CD4-positive, alpha-beta memory T cell (primary cell): Measurements from ENCODE around the gene KCNA5. TPM values are rescaled to one million over a fixed set of nuclear protein-coding genes. Genes with fewer than 3 reads are reported as not detected.

Experiments
- CTCF ChIA-PET: fragments of 350-600 bp; sonication (Branson Sonifier 250); formaldehyde crosslinking; loops from one replicate; lab custom pipeline; 2021; ENCODE audit warnings: inconsistent platforms; ENCODE audit not compliant: partially characterized antibody; lab: Charles Lee
- POLR2A ChIA-PET: fragments of 350-600 bp; sonication (Branson Sonifier 250); formaldehyde crosslinking; loops from one replicate; lab custom pipeline; 2021; ENCODE audit not compliant: partially characterized antibody; lab: Charles Lee
- DNase-seq, 5 donors: peaks; one replicate each; pipeline versions ENCODE4 v3.0.0 to v3.0.0-alpha.2; 2020 to 2022; ENCODE audit warnings: mixed read lengths in 1 of 5
- H3K27ac ChIP-seq: one replicate; pipeline ENCODE4 v1.7.0; 2013; ENCODE audit warnings: low read depth, low read length
- H3K27me3 ChIP-seq: 2 replicates; pipeline ENCODE4 v1.7.0; 2013; ENCODE audit warnings: mild to moderate bottlenecking, low read length, moderate library complexity; ENCODE audit not compliant: insufficient read depth
- H3K36me3 ChIP-seq: 2 replicates; pipeline ENCODE4 v1.7.0; 2013; ENCODE audit warnings: mild to moderate bottlenecking, low read length, moderate library complexity; ENCODE audit not compliant: insufficient read depth
- H3K4me1 ChIP-seq: 2 replicates; pipeline ENCODE4 v1.7.0; 2013; ENCODE audit warnings: mild to moderate bottlenecking, low read length, moderate library complexity; ENCODE audit not compliant: insufficient read depth
- H3K4me3 ChIP-seq, 2 donors: one replicate each; pipeline ENCODE4 v1.7.0; 2013; ENCODE audit warnings: low read length in 2 of 2, mild to moderate bottlenecking in 1 of 2
- H3K9me3 ChIP-seq, 2 donors: one replicate each; pipeline ENCODE4 v1.7.0; 2013; ENCODE audit warnings: low read length in 2 of 2, control low read depth in 1 of 2; ENCODE audit not compliant: control insufficient read depth in 1 of 2
- H3K27ac Mint-ChIP-seq, 7 donors: one replicate each; pipeline ENCODE4 v1.8.0; 2020 to 2021; ENCODE audit warnings: mixed read lengths in 7 of 7, mild to moderate bottlenecking in 6 of 7, inconsistent platforms in 3 of 7, moderate library complexity in 3 of 7
- H3K27me3 Mint-ChIP-seq, 2 donors: one replicate each; pipeline ENCODE4 v1.8.0; 2020 to 2021; ENCODE audit warnings: mixed read lengths in 2 of 2
- H3K36me3 Mint-ChIP-seq, 2 donors: one replicate each; pipeline ENCODE4 v1.8.0; 2020 to 2021; ENCODE audit warnings: mixed read lengths in 2 of 2, inconsistent platforms in 1 of 2, mild to moderate bottlenecking in 1 of 2
- H3K4me1 Mint-ChIP-seq, 4 donors: one replicate each; pipeline ENCODE4 v1.8.0; 2020 to 2021; ENCODE audit warnings: mixed read lengths in 4 of 4, mild to moderate bottlenecking in 1 of 4
- H3K4me3 Mint-ChIP-seq, 8 donors: one replicate each; pipeline ENCODE4 v1.8.0; 2020 to 2021; ENCODE audit warnings: mixed read lengths in 8 of 8, mild to moderate bottlenecking in 7 of 8, moderate library complexity in 6 of 8, inconsistent platforms in 3 of 8
- H3K9me3 Mint-ChIP-seq, 8 donors: one replicate each; pipeline ENCODE4 v1.8.0; 2020 to 2021; ENCODE audit warnings: mixed read lengths in 8 of 8, mild to moderate bottlenecking in 5 of 8, inconsistent platforms in 3 of 8, moderate library complexity in 1 of 8
- intact Hi-C: fragments of 100-400 bp; cut with micrococcal nuclease; formaldehyde crosslinking; loops from one replicate; pipeline ENCODE4 v1.15.1; 2023
- polyA plus RNA-seq, 2 donors: library from polyadenylated mRNA; unstranded; fragments of 300-500 nt; fragmentation: Illumina TruSeq; gene quantifications; one replicate each; pipeline ENCODE4 v1.2.3, GENCODE V29; 2021
- total RNA-seq, 2 experiments: library from RNA; stranded (reverse); gene quantifications; one replicate each; pipeline ENCODE4 v1.2.3, GENCODE V29; 2021

Gene KCNA5
- total and polyA plus RNA-seq, 4 experiments from 2014 or later = not detected

DNA sequence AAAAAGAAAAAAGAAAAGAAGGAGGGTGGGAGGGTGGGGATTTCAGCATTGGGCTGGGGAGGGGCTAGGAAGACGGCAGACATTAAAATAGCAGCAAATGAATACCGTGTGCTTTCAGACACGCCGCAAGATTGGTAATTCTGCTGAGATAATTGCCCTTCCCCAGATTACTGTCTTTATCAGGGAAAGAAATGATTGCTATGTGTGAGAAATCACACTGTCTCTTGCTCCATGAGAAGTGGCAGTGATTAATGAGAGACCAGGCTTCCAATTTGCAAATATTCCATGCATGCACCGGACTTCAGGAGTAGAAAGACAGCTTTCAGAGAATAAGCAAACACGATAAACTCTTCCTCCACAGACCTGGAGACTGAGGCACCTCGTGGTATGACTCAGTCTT, 7.6 kb upstream of the KCNA5 start:
- no peak overlapping the region for H3K4me3 ChIP-seq
- Mint-ChIP-seq H3K36me3 (no peaks in the 10 kb centered on the region), H3K4me3 (no peak overlapping the region), H3K9me3 (no peaks in the 10 kb centered on the region), H3K4me1 (peaks cover 0 to 1% (median 0%) of the 10 kb centered on the region in 4 donors), H3K27me3 (peaks cover 9 to 15% of the 10 kb centered on the region in 2 donors), H3K27ac (no peak overlapping the region)
- no peak overlapping the region for H3K27ac ChIP-seq
- no peaks in the 10 kb centered on the region for H3K9me3 ChIP-seq
- CTCF ChIA-PET = no interaction called here
- H3K36me3 ChIP-seq = no peaks in the 10 kb centered on the region
- intact Hi-C loops = no loop called here
- no peak for DNase-seq
- H3K4me1 ChIP-seq = no peaks in the 10 kb centered on the region
- no peaks in the 10 kb centered on the region for H3K27me3 ChIP-seq
- POLR2A ChIA-PET = no interaction called here

DNA sequence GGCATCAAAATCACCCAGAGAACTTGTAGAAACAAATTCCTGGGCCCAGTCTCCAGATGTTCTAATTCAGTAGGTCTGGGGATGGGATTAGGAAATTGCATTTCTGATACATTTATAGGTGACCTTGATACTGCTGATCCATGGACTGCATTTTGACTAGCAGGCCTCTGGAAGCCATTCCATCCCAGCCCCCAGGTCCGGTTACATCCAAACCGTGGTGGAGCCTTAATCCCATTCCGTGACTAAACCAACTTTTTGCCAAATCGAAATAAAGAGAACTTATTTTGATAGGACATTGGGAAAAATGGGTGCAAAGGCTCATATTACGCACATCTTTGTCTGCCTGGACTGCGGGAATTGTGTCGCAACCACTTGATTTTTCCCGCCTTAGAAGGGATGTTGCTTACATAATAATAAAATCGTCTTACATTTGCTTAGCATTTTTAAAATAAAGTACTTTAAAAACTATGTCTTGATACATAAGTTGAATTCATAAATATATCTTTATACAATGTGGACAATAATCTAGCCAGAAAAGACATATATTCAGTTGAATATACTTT, 5.8 kb upstream of the KCNA5 start:
- Mint-ChIP-seq H3K27me3 (peaks cover 21 to 25% of the 10 kb centered on the region in 2 donors), H3K36me3 (no peaks in the 10 kb centered on the region), H3K4me3 (no peak overlapping the region), H3K9me3 (no peaks in the 10 kb centered on the region), H3K4me1 (peaks cover 0 to 1% (median 0%) of the 10 kb centered on the region in 4 donors), H3K27ac (no peak overlapping the region)
- ChIA-PET CTCF (no interaction called here), POLR2A (no interaction called here)
- H3K4me1 ChIP-seq = no peaks in the 10 kb centered on the region
- H3K36me3 ChIP-seq = no peaks in the 10 kb centered on the region
- H3K9me3 ChIP-seq = no peaks in the 10 kb centered on the region
- H3K27ac ChIP-seq = no peak overlapping the region
- intact Hi-C loops = no loop called here
- peaks cover 4% of the 10 kb centered on the region for H3K27me3 ChIP-seq
- H3K4me3 ChIP-seq = no peak overlapping the region
- no peak for DNase-seq

DNA sequence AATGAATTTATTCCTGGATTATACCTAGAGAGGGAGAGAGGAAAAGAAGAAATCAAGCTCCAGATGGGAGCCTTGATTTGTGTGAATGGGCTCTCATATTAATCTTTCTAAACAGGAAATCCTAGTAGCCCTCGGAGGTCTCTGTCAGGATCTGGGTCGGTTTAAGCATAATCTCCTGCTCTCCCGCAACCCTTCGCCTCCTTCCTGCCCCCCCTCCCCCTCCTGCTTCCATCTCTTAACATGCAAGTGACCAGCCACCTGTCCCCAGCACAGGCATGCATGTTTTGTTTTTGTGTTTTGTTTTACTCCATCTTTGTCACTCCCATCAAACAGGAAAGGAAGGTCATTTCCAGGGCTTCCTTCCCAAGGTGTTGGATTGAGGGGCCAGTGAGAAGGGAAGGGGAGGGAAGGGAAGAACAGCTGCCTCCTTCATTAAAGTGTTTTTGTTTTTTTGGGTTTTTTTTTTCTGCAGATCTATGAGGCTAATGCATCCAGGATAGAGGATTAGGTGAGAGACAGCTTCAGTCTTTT, 4.8 kb upstream of the KCNA5 start:
- H3K27me3 ChIP-seq = peaks cover 4% of the 10 kb centered on the region
- ChIA-PET CTCF (no interaction called here), POLR2A (no interaction called here)
- DNase-seq = no peak
- no peaks in the 10 kb centered on the region for H3K9me3 ChIP-seq
- Mint-ChIP-seq H3K27me3 (peaks cover 21 to 29% of the 10 kb centered on the region in 2 donors), H3K4me1 (peaks cover 0 to 1% (median 0%) of the 10 kb centered on the region in 4 donors), H3K4me3 (no peak overlapping the region), H3K27ac (no peak overlapping the region), H3K36me3 (no peaks in the 10 kb centered on the region), H3K9me3 (no peaks in the 10 kb centered on the region)
- no peaks in the 10 kb centered on the region for H3K36me3 ChIP-seq
- intact Hi-C loops = no loop called here
- H3K4me1 ChIP-seq = no peaks in the 10 kb centered on the region
- no peak overlapping the region for H3K27ac ChIP-seq
- no peak overlapping the region for H3K4me3 ChIP-seq

DNA sequence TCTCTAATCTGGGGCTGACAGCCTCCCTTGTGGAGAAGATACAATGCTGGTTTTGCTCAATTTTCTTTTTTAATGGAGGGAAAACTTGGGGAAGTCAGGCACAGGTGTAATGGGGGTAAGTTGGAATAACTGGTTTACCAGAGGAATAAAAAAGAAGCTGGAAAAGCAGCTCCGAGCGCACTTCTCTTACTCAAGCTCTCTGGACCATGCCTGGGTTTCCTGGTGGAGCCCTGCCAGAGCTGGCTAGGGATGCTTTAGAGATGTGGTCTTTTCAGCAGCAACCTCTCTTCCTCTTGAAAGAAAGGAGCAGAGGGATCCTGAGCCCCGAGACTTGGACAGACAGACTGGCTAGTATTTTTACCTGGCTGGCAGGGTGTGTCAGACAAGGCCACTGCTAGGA, 3.9 kb upstream of the KCNA5 start:
- Histone ChIP-seq H3K4me1 (no peaks in the 10 kb centered on the region), H3K36me3 (no peaks in the 10 kb centered on the region), H3K9me3 (no peaks in the 10 kb centered on the region), H3K27me3 (peaks cover 4% of the 10 kb centered on the region), H3K27ac (no peak overlapping the region), H3K4me3 (no peak overlapping the region)
- no peak for DNase-seq
- no peaks in the 10 kb centered on the region for H3K9me3 Mint-ChIP-seq
- no peaks in the 10 kb centered on the region for H3K4me1 Mint-ChIP-seq
- POLR2A ChIA-PET = no interaction called here
- peaks cover 21 to 29% of the 10 kb centered on the region in 2 donors for H3K27me3 Mint-ChIP-seq
- no peak overlapping the region for H3K4me3 Mint-ChIP-seq
- intact Hi-C loops = no loop called here
- no peaks in the 10 kb centered on the region for H3K36me3 Mint-ChIP-seq
- CTCF ChIA-PET = no interaction called here
- H3K27ac Mint-ChIP-seq = no peak overlapping the region

DNA sequence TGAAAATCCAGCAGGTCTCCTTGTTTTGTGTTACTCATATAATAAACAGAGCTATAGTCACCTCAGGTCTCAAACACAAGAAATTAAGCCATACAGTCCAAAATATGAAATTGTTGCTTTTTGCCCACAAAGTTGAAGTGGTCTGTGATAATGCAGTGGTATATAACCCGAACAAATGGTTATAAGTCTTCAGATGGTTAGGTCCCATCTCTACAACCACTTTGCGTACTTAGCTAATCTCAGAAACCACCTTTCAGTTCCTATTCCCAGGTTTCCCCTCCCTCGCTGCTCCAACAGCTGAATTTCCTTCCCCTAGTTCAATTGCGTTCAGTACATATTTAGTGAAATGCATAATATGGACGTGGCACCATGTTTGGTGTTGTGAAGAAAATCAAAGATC, 3.3 kb upstream of the KCNA5 start:
- no peaks in the 10 kb centered on the region for H3K4me1 ChIP-seq
- no peaks in the 10 kb centered on the region for H3K36me3 ChIP-seq
- no peaks in the 10 kb centered on the region for H3K36me3 Mint-ChIP-seq
- no peak overlapping the region for H3K4me3 ChIP-seq
- no peak overlapping the region for H3K27ac ChIP-seq
- no peak for DNase-seq
- intact Hi-C loops = no loop called here
- H3K4me1 Mint-ChIP-seq = peaks cover 0 to 3% (median 0%) of the 10 kb centered on the region in 4 donors
- peaks cover 0 to 1% (median 0%) of the 10 kb centered on the region in 8 donors for H3K9me3 Mint-ChIP-seq
- ChIA-PET CTCF (no interaction called here), POLR2A (no interaction called here)
- no peaks in the 10 kb centered on the region for H3K9me3 ChIP-seq
- H3K27me3 ChIP-seq = peaks cover 4% of the 10 kb centered on the region
- H3K27me3 Mint-ChIP-seq = peaks cover 21 to 32% of the 10 kb centered on the region in 2 donors
- H3K4me3 Mint-ChIP-seq = no peak overlapping the region
- H3K27ac Mint-ChIP-seq = no peak overlapping the region

DNA sequence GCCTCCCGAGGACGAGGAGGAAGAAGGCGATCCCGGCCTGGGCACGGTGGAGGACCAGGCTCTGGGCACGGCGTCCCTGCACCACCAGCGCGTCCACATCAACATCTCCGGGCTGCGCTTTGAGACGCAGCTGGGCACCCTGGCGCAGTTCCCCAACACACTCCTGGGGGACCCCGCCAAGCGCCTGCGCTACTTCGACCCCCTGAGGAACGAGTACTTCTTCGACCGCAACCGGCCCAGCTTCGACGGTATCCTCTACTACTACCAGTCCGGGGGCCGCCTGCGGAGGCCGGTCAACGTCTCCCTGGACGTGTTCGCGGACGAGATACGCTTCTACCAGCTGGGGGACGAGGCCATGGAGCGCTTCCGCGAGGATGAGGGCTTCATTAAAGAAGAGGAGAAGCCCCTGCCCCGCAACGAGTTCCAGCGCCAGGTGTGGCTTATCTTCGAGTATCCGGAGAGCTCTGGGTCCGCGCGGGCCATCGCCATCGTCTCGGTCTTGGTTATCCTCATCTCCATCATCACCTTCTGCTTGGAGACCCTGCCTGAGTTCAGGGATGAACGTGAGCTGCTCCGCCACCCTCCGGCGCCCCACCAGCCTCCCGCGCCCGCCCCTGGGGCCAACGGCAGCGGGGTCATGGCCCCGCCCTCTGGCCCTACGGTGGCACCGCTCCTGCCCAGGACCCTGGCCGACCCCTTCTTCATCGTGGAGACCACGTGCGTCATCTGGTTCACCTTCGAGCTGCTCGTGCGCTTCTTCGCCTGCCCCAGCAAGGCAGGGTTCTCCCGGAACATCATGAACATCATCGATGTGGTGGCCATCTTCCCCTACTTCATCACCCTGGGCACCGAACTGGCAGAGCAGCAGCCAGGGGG, 979 bp downstream of the KCNA5 start:
- no peak for DNase-seq
- Mint-ChIP-seq H3K9me3 (peaks cover 0 to 1% (median 0%) of the 10 kb centered on the region in 8 donors), H3K27ac (no peak overlapping the region), H3K27me3 (peaks cover 25 to 36% of the 10 kb centered on the region in 2 donors), H3K36me3 (no peaks in the 10 kb centered on the region), H3K4me3 (no peak overlapping the region), H3K4me1 (peaks cover 0 to 4% (median 0%) of the 10 kb centered on the region in 4 donors)
- CTCF ChIA-PET = no interaction called here
- H3K27ac ChIP-seq = no peak overlapping the region
- POLR2A ChIA-PET = no interaction called here
- H3K36me3 ChIP-seq = no peaks in the 10 kb centered on the region
- peaks cover 4% of the 10 kb centered on the region for H3K27me3 ChIP-seq
- no peak overlapping the region for H3K4me3 ChIP-seq
- intact Hi-C loops = no loop called here
- H3K4me1 ChIP-seq = no peaks in the 10 kb centered on the region
- H3K9me3 ChIP-seq = no peaks in the 10 kb centered on the region

DNA sequence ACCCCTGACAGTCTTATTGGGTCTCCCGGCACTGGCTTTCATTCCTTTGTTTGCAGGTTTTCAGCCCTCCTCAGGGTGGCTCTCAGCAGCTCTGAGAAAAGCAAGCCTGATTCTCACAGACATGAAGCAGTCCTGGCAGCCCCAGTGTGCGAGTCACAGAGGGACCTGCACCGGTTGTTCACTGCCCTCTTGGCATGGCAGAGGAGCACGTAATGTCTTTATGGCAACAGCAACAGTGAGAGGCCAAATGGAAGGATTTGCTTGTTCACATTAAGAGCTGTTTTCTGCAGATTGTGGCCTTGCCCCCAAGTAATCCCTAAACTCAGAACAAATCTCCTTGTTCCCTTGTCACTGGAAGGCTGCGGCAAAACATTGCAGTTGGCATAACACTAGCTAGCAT, 3.4 kb downstream of the KCNA5 start:
- H3K9me3 Mint-ChIP-seq = peaks cover 0 to 1% (median 0%) of the 10 kb centered on the region in 8 donors
- Histone ChIP-seq H3K4me1 (no peaks in the 10 kb centered on the region), H3K9me3 (no peaks in the 10 kb centered on the region), H3K36me3 (no peaks in the 10 kb centered on the region), H3K27me3 (peaks cover under 1% of the 10 kb centered on the region), H3K4me3 (no peak overlapping the region), H3K27ac (no peak overlapping the region)
- no peak for DNase-seq
- ChIA-PET POLR2A (no interaction called here), CTCF (no interaction called here)
- peaks cover 0 to 4% (median 0%) of the 10 kb centered on the region in 4 donors for H3K4me1 Mint-ChIP-seq
- no peaks in the 10 kb centered on the region for H3K36me3 Mint-ChIP-seq
- H3K4me3 Mint-ChIP-seq = no peak overlapping the region
- H3K27ac Mint-ChIP-seq = no peak overlapping the region
- intact Hi-C loops = no loop called here
- peaks cover 15 to 30% of the 10 kb centered on the region in 2 donors for H3K27me3 Mint-ChIP-seq
